Fibroblast of the aortic adventitia (primary cell): ENCODE results near the gene PHF11. TPM values are rescaled to one million over a fixed set of nuclear protein-coding genes. Genes with fewer than 3 reads are reported as not detected.

ENCODE experiments used
- DNase-seq: peaks from one replicate; pipeline ENCODE4 v3.0.0-alpha.2; 2010; ENCODE audit warnings: low read depth
- H3K4me3 ChIP-seq: 2 replicates; pipeline ENCODE4 v1.5.1; 2011; ENCODE audit warnings: low read depth, mild to moderate bottlenecking, control low read depth, low read length, moderate library complexity
- total RNA-seq: library from RNA; depleted of rRNA; stranded (reverse); fragments of >200 nt; gene quantifications from 2 replicates; pipeline ENCODE4 v1.2.3, GENCODE V29; 2012; ENCODE audit warnings: low replicate concordance
- TF ChIP-seq, protein P1 (sequence below): IDR thresholded peaks from 2 replicates; pipeline ENCODE4 v1.5.1; 2011; ENCODE audit warnings: mild to moderate bottlenecking, low read length, control low read depth, inconsistent platforms; ENCODE audit not compliant: insufficient read depth

Gene PHF11
- total RNA-seq, 1 donor, result 33.7 TPM

DNA sequence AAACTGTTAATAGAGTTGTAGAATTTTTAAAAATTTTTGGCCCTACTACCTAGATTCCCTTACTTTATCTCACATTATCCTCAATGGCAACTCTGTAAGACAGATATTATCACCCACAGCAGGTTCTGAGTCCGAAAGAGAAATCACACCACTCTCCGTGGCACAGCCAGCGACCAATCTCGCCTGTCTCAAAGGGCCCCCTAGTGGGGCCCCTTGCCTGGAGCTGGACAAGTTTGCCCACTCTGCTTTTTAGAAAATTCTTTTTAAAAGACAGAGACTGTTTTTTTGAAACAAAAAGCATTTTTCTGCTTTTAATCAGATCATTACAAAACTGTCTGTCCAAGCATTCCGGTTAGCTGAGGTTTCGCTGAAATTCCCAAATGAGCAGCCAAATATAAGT is 21.7 kb downstream of the PHF11 start:
- no peak for DNase-seq

DNA sequence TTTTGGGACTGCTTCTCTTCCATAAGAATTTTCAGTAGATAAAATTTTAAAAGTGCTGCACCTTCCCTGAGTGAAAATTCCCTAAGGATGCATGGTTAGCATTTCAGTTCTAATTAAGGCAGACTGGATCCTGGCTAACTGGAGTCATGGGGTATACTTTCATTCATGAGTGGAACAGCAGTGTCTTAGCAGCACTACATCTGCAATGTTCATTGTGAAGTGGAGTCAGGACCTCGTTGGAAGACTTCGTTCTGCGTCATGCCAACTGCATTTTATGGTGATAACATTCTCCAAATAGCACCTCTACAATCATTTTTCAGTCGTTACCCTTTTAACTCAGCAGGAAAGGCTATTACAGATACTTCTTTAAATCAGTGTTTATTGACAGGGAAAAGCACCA is 25.5 kb downstream of the PHF11 start:
- no peak for DNase-seq
- TF ChIP-seq, protein P1, sequence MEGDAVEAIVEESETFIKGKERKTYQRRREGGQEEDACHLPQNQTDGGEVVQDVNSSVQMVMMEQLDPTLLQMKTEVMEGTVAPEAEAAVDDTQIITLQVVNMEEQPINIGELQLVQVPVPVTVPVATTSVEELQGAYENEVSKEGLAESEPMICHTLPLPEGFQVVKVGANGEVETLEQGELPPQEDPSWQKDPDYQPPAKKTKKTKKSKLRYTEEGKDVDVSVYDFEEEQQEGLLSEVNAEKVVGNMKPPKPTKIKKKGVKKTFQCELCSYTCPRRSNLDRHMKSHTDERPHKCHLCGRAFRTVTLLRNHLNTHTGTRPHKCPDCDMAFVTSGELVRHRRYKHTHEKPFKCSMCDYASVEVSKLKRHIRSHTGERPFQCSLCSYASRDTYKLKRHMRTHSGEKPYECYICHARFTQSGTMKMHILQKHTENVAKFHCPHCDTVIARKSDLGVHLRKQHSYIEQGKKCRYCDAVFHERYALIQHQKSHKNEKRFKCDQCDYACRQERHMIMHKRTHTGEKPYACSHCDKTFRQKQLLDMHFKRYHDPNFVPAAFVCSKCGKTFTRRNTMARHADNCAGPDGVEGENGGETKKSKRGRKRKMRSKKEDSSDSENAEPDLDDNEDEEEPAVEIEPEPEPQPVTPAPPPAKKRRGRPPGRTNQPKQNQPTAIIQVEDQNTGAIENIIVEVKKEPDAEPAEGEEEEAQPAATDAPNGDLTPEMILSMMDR, result no peak
- H3K4me3 ChIP-seq, result no peak overlapping the region

More for the DNA sequence above, 21.7 kb downstream of the PHF11 start:
- H3K4me3 ChIP-seq, result no peak overlapping the region
- TF ChIP-seq, protein P1, result peak; percentile 20

DNA sequence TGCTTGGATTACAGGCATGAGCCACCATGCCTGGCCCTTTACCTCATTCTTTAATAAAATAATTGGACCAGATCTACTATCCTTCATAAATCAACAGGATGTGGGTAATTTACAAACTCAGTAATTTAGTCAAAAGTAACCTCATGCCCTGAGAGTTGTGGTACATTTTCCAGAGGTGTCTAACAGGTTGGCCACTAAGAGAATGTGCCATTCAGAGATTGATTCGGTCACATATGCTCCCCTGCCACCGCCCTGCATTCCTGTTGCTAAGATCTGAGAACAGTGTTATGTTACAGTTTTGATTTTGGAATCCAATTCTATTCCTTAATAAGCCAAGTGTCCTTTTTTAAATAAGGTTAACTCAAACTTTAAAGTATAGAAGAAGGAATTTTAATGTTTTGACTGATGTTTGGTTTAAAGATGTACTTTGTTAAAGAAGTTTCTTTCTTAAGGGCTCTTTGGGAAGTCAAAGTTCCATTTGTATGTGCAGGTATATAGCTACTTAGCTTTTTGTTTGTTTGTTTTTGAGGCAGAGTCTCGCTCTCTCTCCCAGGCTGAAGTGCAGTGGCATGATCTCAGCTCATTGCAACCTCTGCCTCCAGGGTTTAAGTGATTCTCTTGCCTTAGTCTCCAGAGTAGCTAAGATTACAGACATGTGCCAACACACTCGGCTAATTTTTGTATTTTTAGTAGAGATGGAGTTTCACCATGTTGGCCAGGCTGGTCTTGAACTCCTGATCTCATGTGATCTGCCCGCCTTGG is 29.2 kb downstream of the PHF11 start:
- no peak overlapping the region for H3K4me3 ChIP-seq
- TF ChIP-seq, protein P1, result no peak
- no peak for DNase-seq

DNA sequence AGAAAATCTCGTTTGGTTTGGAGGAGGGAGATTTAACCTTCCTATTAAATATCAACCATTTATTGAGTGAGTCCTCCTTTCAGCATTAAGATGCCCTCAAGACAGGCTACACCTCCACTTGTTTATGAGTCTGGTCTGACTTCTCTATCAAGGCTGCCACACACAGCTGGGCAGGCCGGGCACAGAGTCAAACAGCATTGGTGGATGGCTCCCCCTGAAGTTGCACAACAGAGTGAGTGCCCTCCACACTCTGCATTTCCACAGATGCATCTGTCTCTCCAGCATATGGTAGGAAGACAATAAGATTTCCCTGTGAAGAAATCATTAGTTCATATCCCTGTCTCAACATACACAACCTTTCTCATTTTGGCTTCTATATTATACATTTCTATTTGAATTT is 31.4 kb downstream of the PHF11 start:
- TF ChIP-seq, protein P1, result no peak
- no peak for DNase-seq

DNA sequence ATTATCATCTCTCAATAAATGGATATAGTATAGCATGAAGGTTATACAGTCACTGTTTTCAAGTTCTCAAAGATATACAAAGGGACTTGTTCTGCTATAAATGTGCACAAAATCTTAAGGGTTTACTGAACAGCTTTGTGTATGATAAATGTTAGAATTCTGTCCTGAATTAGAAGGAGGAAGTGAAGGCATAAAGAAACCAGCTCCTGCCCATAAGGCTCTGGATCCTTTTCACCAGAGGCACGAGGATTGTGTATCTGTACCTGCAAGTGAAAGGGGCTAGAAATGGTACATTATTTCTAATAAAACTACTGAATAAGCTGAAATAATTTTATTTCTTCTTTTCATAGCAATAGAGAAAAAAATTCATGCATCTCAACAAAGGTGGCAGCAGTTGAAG is 32.4 kb downstream of the PHF11 start:
- no peak overlapping the region for H3K4me3 ChIP-seq
- TF ChIP-seq, protein P1, result no peak
- no peak for DNase-seq

More for the DNA sequence above, 31.4 kb downstream of the PHF11 start:
- H3K4me3 ChIP-seq, result no peak overlapping the region

DNA sequence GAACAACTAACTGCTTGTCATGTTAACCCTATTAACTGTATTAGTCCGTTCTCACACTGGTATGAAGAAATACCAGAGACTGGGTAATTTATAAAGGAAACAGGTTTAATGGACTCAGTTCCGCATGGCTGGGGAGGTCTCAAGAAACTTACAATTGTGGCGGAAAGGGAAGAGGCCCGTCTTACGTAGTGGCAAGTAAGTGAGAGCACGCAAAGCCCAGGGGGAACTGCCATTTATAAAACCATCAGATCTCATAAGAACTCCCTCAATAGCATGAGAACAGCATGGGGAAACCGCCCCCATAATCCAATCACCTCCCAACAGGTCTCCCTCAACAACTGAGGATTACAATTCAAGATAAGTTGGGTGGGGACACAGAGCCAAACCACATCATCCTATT is 34.7 kb downstream of the PHF11 start:
- no peak overlapping the region for H3K4me3 ChIP-seq
- TF ChIP-seq, protein P1, result no peak
- DNase-seq, result no peak

DNA sequence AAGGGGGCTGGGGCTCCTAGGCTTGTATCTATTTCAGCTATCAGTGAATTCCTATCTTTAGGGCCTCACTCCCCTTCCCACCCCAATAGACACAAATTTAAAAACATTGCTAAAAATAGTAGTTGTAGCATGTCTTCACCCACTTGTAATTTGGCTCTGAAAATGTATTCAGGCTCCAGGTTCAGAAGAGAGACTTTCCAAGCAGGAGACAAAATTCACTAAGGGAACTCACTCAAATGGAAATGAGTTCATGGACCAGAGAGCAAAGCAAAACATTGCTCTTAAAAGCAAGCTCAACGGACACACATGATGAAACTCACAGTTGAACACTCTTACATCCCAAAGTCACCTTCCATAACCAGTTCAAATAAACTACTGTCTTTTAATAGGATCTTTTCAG is 36.8 kb downstream of the PHF11 start:
- TF ChIP-seq, protein P1, result no peak
- H3K4me3 ChIP-seq, result no peak overlapping the region
- no peak for DNase-seq
